GM12872 (cell line): ENCODE data around the gene ZNF469.

Source experiments
- TF ChIP-seq, protein P1 (sequence below): IDR thresholded peaks from 3 replicates; pipeline ENCODE4 v1.5.1; 2011; ENCODE audit warnings: low read depth, mild to moderate bottlenecking, low read length, moderate library complexity; ENCODE audit not compliant: insufficient read depth

ZNF469 gene

DNA sequence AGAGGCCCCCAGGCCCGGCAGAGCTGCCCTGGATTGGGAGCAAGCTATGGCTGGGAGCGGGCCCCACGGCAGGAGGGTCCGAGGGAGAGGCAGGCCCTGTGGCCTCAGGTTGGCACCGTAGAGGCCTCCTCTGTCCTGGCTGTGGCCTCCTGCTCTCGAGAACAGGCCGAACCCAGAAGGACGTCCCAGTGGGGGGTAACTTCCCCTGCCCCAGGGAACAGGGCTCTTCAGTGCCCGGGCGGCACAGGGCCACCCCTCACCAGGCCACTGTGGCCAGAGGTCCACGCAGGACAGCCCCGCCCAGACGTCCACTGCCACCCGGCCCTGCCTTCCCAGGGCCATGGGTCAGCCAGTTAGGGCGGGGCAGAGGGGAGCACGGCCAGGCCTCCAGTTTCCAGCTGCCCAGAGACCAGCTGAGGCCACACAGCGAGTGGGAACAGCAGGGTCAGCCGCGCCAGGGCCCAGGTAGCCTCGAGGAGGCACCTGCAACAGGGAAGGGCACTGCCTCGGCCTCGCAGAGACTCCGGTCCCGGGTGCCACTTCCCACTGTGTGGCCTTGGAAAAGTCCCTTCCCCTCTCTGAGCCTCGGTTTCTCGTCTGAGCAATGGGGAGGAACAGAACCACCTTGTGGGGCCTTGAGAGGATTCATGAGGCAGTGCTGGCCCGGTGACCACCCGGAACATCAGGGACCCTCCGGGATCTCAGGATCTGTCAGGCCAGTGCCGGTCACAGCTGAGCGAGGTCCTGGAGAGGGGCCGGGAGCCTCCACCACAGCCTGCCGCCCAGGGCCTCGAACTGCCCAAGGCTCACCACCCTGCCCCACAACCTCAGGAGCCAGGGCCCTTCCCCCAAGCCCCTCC lies 32.0 kb downstream of the ZNF469 start:
- TF ChIP-seq, protein P1, sequence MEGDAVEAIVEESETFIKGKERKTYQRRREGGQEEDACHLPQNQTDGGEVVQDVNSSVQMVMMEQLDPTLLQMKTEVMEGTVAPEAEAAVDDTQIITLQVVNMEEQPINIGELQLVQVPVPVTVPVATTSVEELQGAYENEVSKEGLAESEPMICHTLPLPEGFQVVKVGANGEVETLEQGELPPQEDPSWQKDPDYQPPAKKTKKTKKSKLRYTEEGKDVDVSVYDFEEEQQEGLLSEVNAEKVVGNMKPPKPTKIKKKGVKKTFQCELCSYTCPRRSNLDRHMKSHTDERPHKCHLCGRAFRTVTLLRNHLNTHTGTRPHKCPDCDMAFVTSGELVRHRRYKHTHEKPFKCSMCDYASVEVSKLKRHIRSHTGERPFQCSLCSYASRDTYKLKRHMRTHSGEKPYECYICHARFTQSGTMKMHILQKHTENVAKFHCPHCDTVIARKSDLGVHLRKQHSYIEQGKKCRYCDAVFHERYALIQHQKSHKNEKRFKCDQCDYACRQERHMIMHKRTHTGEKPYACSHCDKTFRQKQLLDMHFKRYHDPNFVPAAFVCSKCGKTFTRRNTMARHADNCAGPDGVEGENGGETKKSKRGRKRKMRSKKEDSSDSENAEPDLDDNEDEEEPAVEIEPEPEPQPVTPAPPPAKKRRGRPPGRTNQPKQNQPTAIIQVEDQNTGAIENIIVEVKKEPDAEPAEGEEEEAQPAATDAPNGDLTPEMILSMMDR: no peak

- TF ChIP-seq, protein P1: no peak
Observed at GRCh38 chr16:88415381-88415705, 32.6 kb downstream of the ZNF469 start.

GRCh38 chr16:88415713-88416323 lies 33.1 kb downstream of the ZNF469 start:
- TF ChIP-seq, protein P1: no peak

- TF ChIP-seq, protein P1: no peak
Observed at GRCh38 chr16:88416686-88417085, 33.9 kb downstream of the ZNF469 start.

- TF ChIP-seq, protein P1: no peak
Observed at GRCh38 chr16:88417684-88418476, 35.1 kb downstream of the ZNF469 start.

GRCh38 chr16:88418869-88419268 lies 36.1 kb downstream of the ZNF469 start:
- TF ChIP-seq, protein P1: no peak

DNA sequence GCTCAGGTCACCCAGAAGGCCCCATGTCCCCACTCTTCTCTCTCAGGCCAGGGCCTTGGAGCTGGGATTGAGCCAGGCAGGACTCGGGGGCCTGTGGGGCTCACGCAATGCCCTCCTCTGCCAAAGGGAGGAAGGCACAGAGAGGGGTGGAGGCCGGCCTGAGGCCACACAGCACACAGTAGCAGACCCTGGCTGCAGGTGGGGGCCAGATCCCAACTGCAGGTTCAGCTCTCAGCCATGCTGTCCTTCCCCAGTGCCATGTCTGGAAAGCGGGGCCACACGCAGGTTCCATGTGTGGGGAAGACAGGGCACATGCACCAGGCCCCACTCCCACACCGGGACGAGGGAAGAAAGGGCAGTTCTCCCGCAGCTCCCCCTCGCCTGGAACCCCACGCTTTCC lies 37.0 kb downstream of the ZNF469 start:
- TF ChIP-seq, protein P1: no peak
